B cell (primary cell): ENCODE measurements around the gene UTY. TPM values are rescaled to one million over a fixed set of nuclear protein-coding genes. Genes with fewer than 3 reads are reported as not detected.

Experiments
- ATAC-seq: fragments of 200-7000 bp; cut with Tn5 transposase; one replicate; pipeline ENCODE4 v1.10.0; 2021; ENCODE audit warnings: low read depth, mild to moderate bottlenecking, moderate number of reproducible peaks, moderate library complexity
- CTCF ChIA-PET: fragments of 350-600 bp; sonication (Branson Sonifier 250); formaldehyde crosslinking; loops from one replicate; lab custom pipeline; 2021; ENCODE audit warnings: antibody characterized with exemption, inconsistent platforms; lab: Charles Lee
- POLR2A ChIA-PET: fragments of 350-600 bp; sonication (Branson Sonifier 250); formaldehyde crosslinking; loops from one replicate; lab custom pipeline; 2021; ENCODE audit warnings: antibody characterized with exemption; lab: Charles Lee
- DNase-seq: peaks from one replicate; pipeline ENCODE4 v3.0.0; 2013
- H2AFZ ChIP-seq: 2 replicates; pipeline ENCODE4 v1.6.1; 2012; ENCODE audit warnings: mild to moderate bottlenecking, low read depth, low read length; ENCODE audit not compliant: insufficient read depth, poor library complexity, severe bottlenecking
- H3K27ac ChIP-seq, 2 donors: 1 replicate in 1 of 2; 2 replicates in 1 of 2; pipeline ENCODE4 v1.5.1; 2012 to 2013; ENCODE audit warnings: low read length in 2 of 2, mild to moderate bottlenecking in 2 of 2, moderate library complexity in 1 of 2
- H3K27me3 ChIP-seq, 4 experiments: fragments of 200-600 bp in 1 of 4; sonication (generic) in 1 of 4; replicated peaks in 1 of 4; 1 replicate in 2 of 4; 2 replicates in 2 of 4; pipeline versions ENCODE4 v1.6.1 to v1.7.0; 2013 to 2016; ENCODE audit warnings: low read length in 3 of 4, mild to moderate bottlenecking in 2 of 4, mixed read lengths in 1 of 4, moderate library complexity in 1 of 4; ENCODE audit not compliant: insufficient read depth in 4 of 4, control insufficient read depth in 3 of 4; ENCODE audit errors: control extremely low read depth in 1 of 4
- H3K36me3 ChIP-seq, 2 experiments: replicated peaks in 1 of 2; 1 replicate in 1 of 2; 2 replicates in 1 of 2; pipeline versions ENCODE4 v1.6.1 to v1.7.1; 2013; ENCODE audit warnings: low read length in 1 of 2; ENCODE audit not compliant: insufficient read depth in 2 of 2, control insufficient read depth in 1 of 2; ENCODE audit errors: control extremely low read depth in 1 of 2, extremely low read depth in 1 of 2
- H3K4me1 ChIP-seq, 2 donors: fragments of 200-600 bp in 1 of 2; sonication (generic) in 1 of 2; 1 replicate in 1 of 2; 2 replicates in 1 of 2; pipeline versions ENCODE4 v1.5.1 to v1.6.1; 2013 to 2017; ENCODE audit warnings: low read length in 2 of 2; ENCODE audit not compliant: control insufficient read depth in 2 of 2, insufficient read depth in 2 of 2
- H3K4me2 ChIP-seq: replicated peaks from 2 replicates; pipeline ENCODE3; 2012; ENCODE audit warnings: mild to moderate bottlenecking, low read depth, low read length; ENCODE audit not compliant: poor library complexity, severe bottlenecking
- H3K4me3 ChIP-seq, 5 experiments: fragments of 200-600 bp in 1 of 5; sonication (generic) in 1 of 5; 1 replicate in 3 of 5; 2 replicates in 2 of 5; pipeline versions ENCODE4 v1.5.1 to v1.7.0; 2011 to 2016; ENCODE audit warnings: low read length in 4 of 5, mild to moderate bottlenecking in 4 of 5, low read depth in 2 of 5, control low read depth in 1 of 5, moderate library complexity in 1 of 5; ENCODE audit not compliant: insufficient read depth in 1 of 5; ENCODE audit errors: control extremely low read depth in 1 of 5, extremely low read depth in 1 of 5
- H3K79me2 ChIP-seq: fragments of 200-600 bp; sonication (generic); one replicate; pipeline ENCODE4 v1.6.0; 2016; ENCODE audit warnings: low read length; ENCODE audit not compliant: control insufficient read depth, insufficient read depth
- H3K9ac ChIP-seq: fragments of 200-600 bp; sonication (generic); 2 replicates; pipeline ENCODE4 v1.6.1; 2017; ENCODE audit warnings: mild to moderate bottlenecking, low read length, moderate library complexity
- H3K9me3 ChIP-seq, 3 donors: one replicate each; pipeline versions ENCODE4 v1.6.1 to v1.7.1; 2013; ENCODE audit warnings: low read length in 2 of 3; ENCODE audit not compliant: control insufficient read depth in 2 of 3, insufficient read depth in 1 of 3; ENCODE audit errors: control extremely low read depth in 1 of 3
- H4K20me1 ChIP-seq: 2 replicates; pipeline ENCODE4 v1.6.0; 2012; ENCODE audit warnings: mild to moderate bottlenecking, low read length; ENCODE audit not compliant: insufficient read depth, control insufficient read depth, poor library complexity, severe bottlenecking
- H3K27ac Mint-ChIP-seq: one replicate; pipeline ENCODE4 v1.8.0; 2021; ENCODE audit warnings: mixed read lengths
- H3K27me3 Mint-ChIP-seq: one replicate; pipeline ENCODE4 v1.8.0; 2021; ENCODE audit warnings: mixed read lengths
- H3K4me1 Mint-ChIP-seq: one replicate; pipeline ENCODE4 v1.8.0; 2021; ENCODE audit warnings: mixed read lengths
- H3K4me3 Mint-ChIP-seq: one replicate; pipeline ENCODE4 v1.8.0; 2021; ENCODE audit warnings: mixed read lengths
- H3K9me3 Mint-ChIP-seq: one replicate; pipeline ENCODE4 v1.8.0; 2022; ENCODE audit warnings: mixed read lengths; ENCODE audit not compliant: insufficient read depth
- CTCF ChIP-seq: fragments of 200-600 bp; IDR thresholded peaks from one replicate; pipeline ENCODE4 v1.8.0; 2022; ENCODE audit warnings: antibody characterized with exemption, mild to moderate bottlenecking
- EZH2 ChIP-seq: IDR thresholded peaks from 2 replicates; pipeline ENCODE4 v1.6.1; 2012; ENCODE audit warnings: borderline replicate concordance, low read depth, mild to moderate bottlenecking, moderate library complexity, low read length; ENCODE audit not compliant: insufficient read depth, poor library complexity, severe bottlenecking
- WGBS: methylation state at CpG from one replicate; pipeline ENCODE4 v1.1.5; 2013; ENCODE audit warnings: missing lambda C conversion rate; ENCODE audit not compliant: insufficient coverage; 5-methylcytosine and 5-hydroxymethylcytosine counted together
- intact Hi-C: fragments of 100-400 bp; cut with micrococcal nuclease; formaldehyde crosslinking; loops from one replicate; pipeline ENCODE4 v1.10.0; 2022
- polyA plus RNA-seq: library from polyadenylated mRNA; depleted of rRNA; stranded (reverse); fragments of >200 nt; gene quantifications from 2 replicates; pipeline ENCODE4 v1.2.3, GENCODE V29; 2012
- total RNA-seq, 2 donors: library from RNA; stranded (reverse); fragments of 120-200 nt in 1 of 2; gene quantifications; 1 replicate in 1 of 2; 2 replicates in 1 of 2; pipeline versions ENCODE4 v1.2.3 to v1.2.4, GENCODE V29; 2013 to 2022

UTY gene
- total and polyA plus RNA-seq, 2 donors (not counting 1 experiment from before 2014, with no cell fraction given): 112 TPM; not detected in 1

GRCh38 chrY:13227354-13227953 lies 252.4 kb downstream of the UTY start:
- no peak overlapping the region for H3K4me3 Mint-ChIP-seq
- no peaks in the 10 kb centered on the region for H3K9me3 Mint-ChIP-seq
- Histone ChIP-seq H3K4me1 (no peaks in the 10 kb centered on the region), H3K4me3 (no peak overlapping the region), H3K4me2 (no peak overlapping the region), H4K20me1 (no peaks in the 10 kb centered on the region), H3K36me3 (no peaks in the 10 kb centered on the region), H2AFZ (no peak overlapping the region), H3K27ac (no peak overlapping the region), H3K9me3 (peaks cover 0 to 7% (median 0%) of the 10 kb centered on the region in 3 donors), H3K79me2 (no peaks in the 10 kb centered on the region), H3K9ac (no peak overlapping the region), H3K27me3 (no peaks in the 10 kb centered on the region)
- 100% methylated on average over 1 of the region's 2 CpGs for WGBS
- DNase-seq (no peak), ATAC-seq (no peak)
- peaks cover 1% of the 10 kb centered on the region for H3K4me1 Mint-ChIP-seq
- no peaks in the 10 kb centered on the region for H3K27me3 Mint-ChIP-seq
- CTCF ChIA-PET: no interaction called here
- intact Hi-C loops: no loop called here
- POLR2A ChIA-PET: no interaction called here
- no peak overlapping the region for H3K27ac Mint-ChIP-seq
- TF ChIP-seq EZH2 (no peak), CTCF (no peak)

- no CpG with 5 or more reads among the region's 5 CpGs for WGBS
- ATAC-seq: no peak
These were observed 268.7 kb downstream of the UTY start for GRCh38 chrY:13210961-13211646.

More at GRCh38 chrY:13210961-13211646, 268.7 kb downstream of the UTY start:
- POLR2A ChIA-PET: no interaction called here
- Histone ChIP-seq H3K4me1 (no peaks in the 10 kb centered on the region), H3K27ac (no peak overlapping the region), H3K79me2 (no peaks in the 10 kb centered on the region), H3K36me3 (no peaks in the 10 kb centered on the region), H3K4me3 (no peak overlapping the region), H2AFZ (no peak overlapping the region), H3K4me2 (no peak overlapping the region), H3K27me3 (no peaks in the 10 kb centered on the region), H3K9ac (no peak overlapping the region), H4K20me1 (no peaks in the 10 kb centered on the region), H3K9me3 (no peaks in the 10 kb centered on the region)
- DNase-seq: no peak
- TF ChIP-seq EZH2 (no peak), CTCF (no peak)
- Mint-ChIP-seq H3K27ac (no peak overlapping the region), H3K9me3 (no peaks in the 10 kb centered on the region), H3K4me1 (peaks cover 2% of the 10 kb centered on the region), H3K4me3 (no peak overlapping the region), H3K27me3 (no peaks in the 10 kb centered on the region)
- intact Hi-C loops: no loop called here
- CTCF ChIA-PET: no interaction called here
